Endothelial cell of umbilical vein (primary cell): ENCODE data around the gene RAB40C. TPM values are rescaled to one million over a fixed set of nuclear protein-coding genes. Genes with fewer than 3 reads are reported as not detected.

Experiments
- BruUV-seq: library from RNA; stranded (reverse); fragments of 400-500 nt; replicated peaks from 2 replicates; lab custom pipeline; 2021; lab: Mats Ljungman, UMichigan
- CTCF ChIA-PET: fragments of 300-600, 350-600 bp; sonication (Branson Sonifier 250); formaldehyde crosslinking; loops from one replicate; lab custom pipeline; 2021; ENCODE audit warnings: antibody characterized with exemption, inconsistent platforms; lab: Charles Lee
- POLR2A ChIA-PET: fragments of 300-600, 350-600 bp; sonication (Branson Sonifier 250); formaldehyde crosslinking; loops from one replicate; lab custom pipeline; 2021; ENCODE audit warnings: antibody characterized with exemption, inconsistent platforms; lab: Charles Lee
- DNase-seq: peaks from one replicate; pipeline ENCODE4 v3.0.0-alpha.2; 2011; ENCODE audit warnings: low read depth, low spot score
- FAIRE-seq: peaks from 2 replicates; lab custom pipeline; 2011; peaks lifted over from hg19 to GRCh38; lab: Jason Lieb, UNC
- H2AFZ ChIP-seq: 2 replicates; pipeline ENCODE4 v1.6.0; 2012; ENCODE audit warnings: low read depth, low read length, control low read depth, inconsistent platforms
- H3K27ac ChIP-seq: 2 replicates; pipeline ENCODE4 v1.5.1; 2011; ENCODE audit warnings: low read depth, mild to moderate bottlenecking, control low read depth, low read length, moderate library complexity; ENCODE audit not compliant: insufficient read depth
- H3K27me3 ChIP-seq, 2 experiments: 2 replicates each; pipeline versions ENCODE4 v1.6.0 to v1.6.1; 2011; ENCODE audit warnings: low read length in 2 of 2, mixed read lengths in 1 of 2; ENCODE audit not compliant: control insufficient read depth in 2 of 2, insufficient read depth in 2 of 2
- H3K36me3 ChIP-seq, 2 experiments: 2 replicates in 1 of 2; 3 replicates in 1 of 2; pipeline ENCODE4 v1.5.1; 2011; ENCODE audit warnings: low read length in 2 of 2, mild to moderate bottlenecking in 1 of 2, moderate library complexity in 1 of 2; ENCODE audit not compliant: control insufficient read depth in 2 of 2, insufficient read depth in 2 of 2; ENCODE audit errors: extremely low read depth in 1 of 2
- H3K4me1 ChIP-seq: 3 replicates; pipeline ENCODE4 v1.5.1; 2011; ENCODE audit warnings: mild to moderate bottlenecking, low read length; ENCODE audit not compliant: control insufficient read depth, insufficient read depth; ENCODE audit errors: extremely low read depth
- H3K4me2 ChIP-seq: 2 replicates; pipeline ENCODE4 v1.6.1; 2011; ENCODE audit warnings: low read length, control low read depth, mixed read lengths; ENCODE audit not compliant: insufficient read depth
- H3K4me3 ChIP-seq, 3 experiments: fragments of 200-600 bp in 1 of 3; sonication (generic), shearing (Covaris generic) in 1 of 3; replicated peaks in 1 of 3; 2 replicates each; pipeline ENCODE4 v1.5.1; 2011 to 2016; ENCODE audit warnings: control low read depth in 3 of 3, low read length in 3 of 3, mild to moderate bottlenecking in 2 of 3, inconsistent platforms in 1 of 3, low read depth in 1 of 3, moderate library complexity in 1 of 3; ENCODE audit not compliant: insufficient read depth in 1 of 3
- H3K79me2 ChIP-seq: 2 replicates; pipeline ENCODE4 v1.6.0; 2012; ENCODE audit warnings: low read length, inconsistent platforms; ENCODE audit not compliant: control insufficient read depth, insufficient read depth
- H3K9ac ChIP-seq: replicated peaks from 2 replicates; pipeline ENCODE3; 2011; ENCODE audit warnings: low read length, control low read depth; ENCODE audit not compliant: insufficient read depth; ENCODE audit errors: extremely low read depth
- H3K9me1 ChIP-seq: replicated peaks from 3 replicates; pipeline ENCODE4 v1.6.0; 2011; ENCODE audit warnings: mild to moderate bottlenecking, low read length; ENCODE audit not compliant: control insufficient read depth, insufficient read depth; ENCODE audit errors: extremely low read depth
- H3K9me3 ChIP-seq: replicated peaks from 2 replicates; pipeline ENCODE4 v1.5.1; 2012; ENCODE audit warnings: low read length, inconsistent platforms; ENCODE audit not compliant: control insufficient read depth, insufficient read depth
- H4K20me1 ChIP-seq: replicated peaks from 2 replicates; pipeline ENCODE3; 2011; ENCODE audit warnings: mild to moderate bottlenecking, low read length; ENCODE audit not compliant: control insufficient read depth, insufficient read depth; ENCODE audit errors: extremely low read depth
- EZH2 ChIP-seq: IDR thresholded peaks from 2 replicates; pipeline ENCODE4 v1.6.1; 2012; ENCODE audit warnings: borderline replicate concordance, low read depth, mild to moderate bottlenecking, moderate library complexity, low read length, inconsistent platforms; ENCODE audit not compliant: severe bottlenecking
- FOS ChIP-seq: IDR thresholded peaks from 2 replicates; pipeline ENCODE4 v1.6.1; 2011; ENCODE audit warnings: mild to moderate bottlenecking, low read length, moderate library complexity, borderline replicate concordance; ENCODE audit not compliant: insufficient read depth
- GATA2 ChIP-seq: IDR thresholded peaks from 2 replicates; pipeline ENCODE4 v1.7.0; 2011; ENCODE audit warnings: low read depth, mild to moderate bottlenecking, moderate library complexity, mixed read lengths, low read length; ENCODE audit not compliant: insufficient read length, insufficient read depth
- JUN ChIP-seq: IDR thresholded peaks from 2 replicates; pipeline ENCODE4 v1.6.1; 2011; ENCODE audit warnings: borderline replicate concordance, low read depth; ENCODE audit not compliant: insufficient read length, insufficient read depth
- MYC ChIP-seq: IDR thresholded peaks from one replicate; pipeline ENCODE4 v1.6.1; 2011; ENCODE audit warnings: mild to moderate bottlenecking, low read depth, low read length
- POLR2A ChIP-seq: IDR thresholded peaks from 2 replicates; pipeline ENCODE4 v1.6.1; 2012; ENCODE audit warnings: low read depth, mild to moderate bottlenecking, control low read depth, low read length
- dilution Hi-C: fragments of 300-500 bp; cut with MboI; formaldehyde crosslinking; loops from one replicate; pipeline ENCODE4 v1.15.0; 2019; ENCODE audit warnings: low sequenced_read_pairs; ENCODE audit not compliant: extremely low pct_ligation_motif_present
- intact Hi-C: fragments of 100-400 bp; cut with micrococcal nuclease; formaldehyde crosslinking; loops from one replicate; pipeline ENCODE4 v1.10.0; 2022
- polyA plus RNA-seq, 4 experiments: library from polyadenylated mRNA; depleted of rRNA in 3 of 4; stranded (reverse) in 3 of 4; unstranded in 1 of 4; fragments of >200 nt; gene quantifications; 2 replicates each; pipeline versions ENCODE4 v1.2.1 to v1.2.3, GENCODE V29; 2011 to 2012; ENCODE audit warnings: missing spikeins in 1 of 4
- total RNA-seq: library from RNA; stranded (reverse); gene quantifications from 2 replicates; pipeline ENCODE4 v1.2.3, GENCODE V29; 2021
- TF ChIP-seq, protein P1 (sequence below): IDR thresholded peaks from 2 replicates; pipeline ENCODE4 v1.6.1; 2011; ENCODE audit not compliant: insufficient read depth, insufficient read length
- TF ChIP-seq, protein P2 (sequence below), 2 donors: IDR thresholded peaks; 1 replicate in 1 of 2; 2 replicates in 1 of 2; pipeline ENCODE4 v1.5.1; 2011; ENCODE audit warnings: low read length in 2 of 2, mild to moderate bottlenecking in 2 of 2, moderate library complexity in 2 of 2, control low read depth in 1 of 2, inconsistent platforms in 1 of 2, low read depth in 1 of 2; ENCODE audit not compliant: insufficient read depth in 1 of 2; ENCODE audit errors: extremely low read depth in 1 of 2

Gene RAB40C
- total and polyA plus RNA-seq, 2 donors (not counting 3 experiments of a cell fraction or from before 2014, with no cell fraction given): 12.4 to 18.8 TPM

GRCh38 chr16:544517-544916, 45.3 kb upstream of the RAB40C start:
- no peak overlapping the region for H3K4me3 ChIP-seq
- CTCF ChIA-PET: interaction anchor here (2.1 kb wide), 1 partner anchor 10 kb away, joined by 5 read pairs; no protein-coding TSS in a partner anchor
- no peaks in the 10 kb centered on the region for H3K4me1 ChIP-seq
- no peak overlapping the region for H3K27ac ChIP-seq
- H3K4me2 ChIP-seq: no peak overlapping the region
- intact Hi-C loops (no loop called here), dilution Hi-C loops (no loop called here)
- H3K9ac ChIP-seq: no peak overlapping the region
- H3K36me3 ChIP-seq: peaks cover 0 to 4% of the 10 kb centered on the region in 2 experiments
- no peak for TF ChIP-seq EZH2
- TF ChIP-seq POLR2A: no peak
- TF ChIP-seq JUN: no peak
- TF ChIP-seq, protein P1, sequence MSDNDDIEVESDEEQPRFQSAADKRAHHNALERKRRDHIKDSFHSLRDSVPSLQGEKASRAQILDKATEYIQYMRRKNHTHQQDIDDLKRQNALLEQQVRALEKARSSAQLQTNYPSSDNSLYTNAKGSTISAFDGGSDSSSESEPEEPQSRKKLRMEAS: no peak
- no peak for TF ChIP-seq FOS
- TF ChIP-seq, protein P2, sequence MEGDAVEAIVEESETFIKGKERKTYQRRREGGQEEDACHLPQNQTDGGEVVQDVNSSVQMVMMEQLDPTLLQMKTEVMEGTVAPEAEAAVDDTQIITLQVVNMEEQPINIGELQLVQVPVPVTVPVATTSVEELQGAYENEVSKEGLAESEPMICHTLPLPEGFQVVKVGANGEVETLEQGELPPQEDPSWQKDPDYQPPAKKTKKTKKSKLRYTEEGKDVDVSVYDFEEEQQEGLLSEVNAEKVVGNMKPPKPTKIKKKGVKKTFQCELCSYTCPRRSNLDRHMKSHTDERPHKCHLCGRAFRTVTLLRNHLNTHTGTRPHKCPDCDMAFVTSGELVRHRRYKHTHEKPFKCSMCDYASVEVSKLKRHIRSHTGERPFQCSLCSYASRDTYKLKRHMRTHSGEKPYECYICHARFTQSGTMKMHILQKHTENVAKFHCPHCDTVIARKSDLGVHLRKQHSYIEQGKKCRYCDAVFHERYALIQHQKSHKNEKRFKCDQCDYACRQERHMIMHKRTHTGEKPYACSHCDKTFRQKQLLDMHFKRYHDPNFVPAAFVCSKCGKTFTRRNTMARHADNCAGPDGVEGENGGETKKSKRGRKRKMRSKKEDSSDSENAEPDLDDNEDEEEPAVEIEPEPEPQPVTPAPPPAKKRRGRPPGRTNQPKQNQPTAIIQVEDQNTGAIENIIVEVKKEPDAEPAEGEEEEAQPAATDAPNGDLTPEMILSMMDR (IDR thresholded peaks at IDR 0.05; ENCODE audit: extremely low read depth in 1 of 2, insufficient read depth in 1 of 2, low read depth in 1 of 2, low read length in 2 of 2): no peak
- TF ChIP-seq GATA2: no peak
- no peak for TF ChIP-seq MYC
- DNase-seq (no peak), FAIRE-seq (no peak)
- no peaks in the 10 kb centered on the region for H3K27me3 ChIP-seq
- POLR2A ChIA-PET: interaction anchor here (0.6 kb wide), 1 partner anchor 12 kb away, joined by 4 read pairs; no protein-coding TSS in a partner anchor
- peaks cover 55% of the 10 kb centered on the region for H3K79me2 ChIP-seq
- BruUV-seq: no TSS peak
- H4K20me1 ChIP-seq: no peaks in the 10 kb centered on the region
- no peak overlapping the region for H2AFZ ChIP-seq
- H3K9me1 ChIP-seq: no peaks in the 10 kb centered on the region
- H3K9me3 ChIP-seq: no peaks in the 10 kb centered on the region
